Ovary (tissue), 9 donors: ENCODE measurements around the gene NCF4. TPM values are rescaled to one million over a fixed set of nuclear protein-coding genes. Genes with fewer than 3 reads are reported as not detected.

Experiments
- DNase-seq, 5 donors: peaks; one replicate each; pipeline ENCODE4 v3.0.0-alpha.2; 2019 to 2020
- H3K27ac ChIP-seq, 2 donors: fragments of 200-600 bp; one replicate each; pipeline versions ENCODE4 v1.5.1 to v1.8.0; 2019 to 2022
- H3K27me3 ChIP-seq: fragments of 200-600 bp; one replicate; pipeline ENCODE4 v1.8.0; 2022
- H3K36me3 ChIP-seq: fragments of 200-600 bp; sonication (generic); one replicate; pipeline ENCODE4 v1.5.1; 2019
- H3K4me1 ChIP-seq: one replicate; pipeline ENCODE4 v1.8.1; 2013; ENCODE audit warnings: mild to moderate bottlenecking, moderate library complexity; ENCODE audit not compliant: insufficient read depth
- H3K4me3 ChIP-seq: fragments of 200-600 bp; sonication (generic); one replicate; pipeline ENCODE4 v1.5.1; 2017
- H3K9me3 ChIP-seq, 2 donors: fragments of 200-600 bp in 1 of 2; sonication (generic) in 1 of 2; one replicate each; pipeline versions ENCODE4 v1.5.1 to v1.8.1; 2013 to 2019; ENCODE audit warnings: mild to moderate bottlenecking in 1 of 2, moderate library complexity in 1 of 2
- CTCF ChIP-seq, 3 donors: fragments of 450-650 bp in 2 of 3; fragments of 200-600 bp in 1 of 3; IDR thresholded peaks; one replicate each; pipeline versions ENCODE4 v1.5.1 to v1.8.0; 2016 to 2022; ENCODE audit warnings: antibody characterized with exemption in 3 of 3, mild to moderate bottlenecking in 1 of 3
- EP300 ChIP-seq: sonication (generic); formaldehyde crosslinking; IDR thresholded peaks from one replicate; pipeline ENCODE4 v1.6.1; 2017; ENCODE audit warnings: antibody characterized with exemption
- POLR2A ChIP-seq: fragments of 450-650 bp; IDR thresholded peaks from one replicate; pipeline ENCODE4 v1.6.1; 2017; ENCODE audit warnings: antibody characterized with exemption, mild to moderate bottlenecking, moderate library complexity
- WGBS, 3 donors: extraction: QIAGEN DNeasy Blood & Tissue Kit in 1 of 3; methylation state at CpG; one replicate each; pipeline versions ENCODE4 v1.1.5 to v1.1.7; 2013 to 2017; 5-methylcytosine and 5-hydroxymethylcytosine counted together
- intact Hi-C, 4 donors: fragments of 100-400 bp; cut with DNase I; formaldehyde crosslinking; loops; one replicate each; pipeline versions ENCODE4 v1.11.0 to v1.15.1; 2022 to 2023
- polyA plus RNA-seq, 2 donors: library from polyadenylated mRNA; stranded (reverse); fragments of 200-250 nt in 1 of 2; fragments of 350-450 nt in 1 of 2; fragmentation: Illumina TruSeq in 1 of 2; extraction: RNeasy Lipid Tissue Mini Kit (QIAGEN cat#74804) in 1 of 2; gene quantifications; one replicate each; pipeline ENCODE4 v1.2.3, GENCODE V29; 2013 to 2014
- total RNA-seq, 7 donors: library from RNA; depleted of rRNA in 2 of 7; stranded (reverse); fragments of >200 nt in 2 of 7; fragmentation: NEBNext Ultra II Directional in 3 of 7; extraction: Animal tissue kit (Norgen Biotek cat#: 25700) in 3 of 7; gene quantifications; one replicate each; pipeline versions ENCODE4 v1.1.0 to v1.2.4, GENCODE V29; 2016 to 2023
- donor health status: DM: no; HTN: no; CAD: no; lungs with moderate emphysema.
- donor health status: DM: no; HTN: no; CAD: no.
- donor health status: Bipolar disorder and iron deficiency.
- donor health status: DM: yes; HTN: yes; CAD: no.
- donor health status: DM: no; HTN: no; CAD: no.
- donor health status: DM: yes; HTN: yes; CAD: no.

NCF4 gene
- total and polyA plus RNA-seq, 9 donors, result 2.2 to 6.7 (median 4.8) TPM

- DNase-seq, result no peak
- Histone ChIP-seq H3K36me3 (no peaks in the 10 kb centered on the region), H3K9me3 (no peaks in the 10 kb centered on the region), H3K27ac (no peak overlapping the region), H3K4me1 (no peaks in the 10 kb centered on the region), H3K27me3 (no peaks in the 10 kb centered on the region), H3K4me3 (no peak overlapping the region)
- WGBS, 3 donors, result 46 to 61% (median 59%) methylated on average over 6 of the region's 6 CpGs
- TF ChIP-seq POLR2A, result no peak
- TF ChIP-seq CTCF (IDR thresholded peaks at IDR 0.05), result no peak
- intact Hi-C loops, result no loop called here
Measured at GRCh38 chr22:36826262-36826661, 34.5 kb upstream of the NCF4 start.

GRCh38 chr22:36828815-36829214 is 32.0 kb upstream of the NCF4 start:
- no peaks in the 10 kb centered on the region for H3K4me1 ChIP-seq
- no peak for DNase-seq
- no peaks in the 10 kb centered on the region for H3K27me3 ChIP-seq
- no peak for TF ChIP-seq CTCF (IDR thresholded peaks at IDR 0.05)
- TF ChIP-seq EP300, result no peak
- TF ChIP-seq POLR2A, result no peak
- 40 to 55% (median 47%) methylated on average over 3 of the region's 3 CpGs for WGBS, 3 donors
- H3K36me3 ChIP-seq, result no peaks in the 10 kb centered on the region
- intact Hi-C loops, result no loop called here
- no peak overlapping the region for H3K27ac ChIP-seq
- no peaks in the 10 kb centered on the region for H3K9me3 ChIP-seq
- H3K4me3 ChIP-seq, result no peak overlapping the region

- Histone ChIP-seq H3K36me3 (no peaks in the 10 kb centered on the region), H3K27ac (no peak overlapping the region), H3K4me1 (no peaks in the 10 kb centered on the region), H3K9me3 (no peaks in the 10 kb centered on the region), H3K27me3 (no peaks in the 10 kb centered on the region), H3K4me3 (no peak overlapping the region)
- TF ChIP-seq POLR2A (no peak), CTCF (IDR thresholded peaks at IDR 0.05) (no peak), EP300 (no peak)
- WGBS, 3 donors, result 49 to 65% (median 55%) methylated on average over 5 of the region's 5 CpGs
- intact Hi-C loops, result no loop called here
- DNase-seq, result no peak
Measured at GRCh38 chr22:36829370-36830002, 31.3 kb upstream of the NCF4 start.

- intact Hi-C loops, result no loop called here
- no peaks in the 10 kb centered on the region for H3K9me3 ChIP-seq
- TF ChIP-seq POLR2A, result no peak
- TF ChIP-seq CTCF (IDR thresholded peaks at IDR 0.05), result no peak
- no peak for TF ChIP-seq EP300
- no peaks in the 10 kb centered on the region for H3K36me3 ChIP-seq
- no peak overlapping the region for H3K4me3 ChIP-seq
- 70 to 81% (median 71%) methylated on average over 2 of the region's 2 CpGs for WGBS, 3 donors
- no peaks in the 10 kb centered on the region for H3K27me3 ChIP-seq
- no peak for DNase-seq
- H3K4me1 ChIP-seq, result no peaks in the 10 kb centered on the region
- H3K27ac ChIP-seq, result no peak overlapping the region
Measured at GRCh38 chr22:36830601-36831000, 30.2 kb upstream of the NCF4 start.
